HG03095 (cell line): ENCODE data around the gene MGAT4C.

Experiments used
- ATAC-seq: cut with Tn5 transposase; IDR thresholded peaks from one replicate; pipeline ENCODE4 v1.9.1; 2021; ENCODE audit warnings: moderate library complexity; ENCODE audit not compliant: unreplicated experiment

Gene MGAT4C

GRCh38 chr12:86230516-86231146 lies 25.6 kb downstream of the MGAT4C start:
- ATAC-seq = no peak

GRCh38 chr12:86229772-86230171 lies 26.4 kb downstream of the MGAT4C start:
- ATAC-seq = no peak

- no peak for ATAC-seq
Observed at GRCh38 chr12:86228656-86229055, 27.5 kb downstream of the MGAT4C start.

- ATAC-seq = no peak
Observed at GRCh38 chr12:86226481-86226880, 29.7 kb downstream of the MGAT4C start.

GRCh38 chr12:86216591-86216990 lies 39.6 kb downstream of the MGAT4C start:
- ATAC-seq = no peak

- ATAC-seq = no peak
Observed at GRCh38 chr12:86213012-86213411, 43.2 kb downstream of the MGAT4C start.

GRCh38 chr12:86198696-86199444 lies 57.3 kb downstream of the MGAT4C start:
- ATAC-seq = no peak

DNA sequence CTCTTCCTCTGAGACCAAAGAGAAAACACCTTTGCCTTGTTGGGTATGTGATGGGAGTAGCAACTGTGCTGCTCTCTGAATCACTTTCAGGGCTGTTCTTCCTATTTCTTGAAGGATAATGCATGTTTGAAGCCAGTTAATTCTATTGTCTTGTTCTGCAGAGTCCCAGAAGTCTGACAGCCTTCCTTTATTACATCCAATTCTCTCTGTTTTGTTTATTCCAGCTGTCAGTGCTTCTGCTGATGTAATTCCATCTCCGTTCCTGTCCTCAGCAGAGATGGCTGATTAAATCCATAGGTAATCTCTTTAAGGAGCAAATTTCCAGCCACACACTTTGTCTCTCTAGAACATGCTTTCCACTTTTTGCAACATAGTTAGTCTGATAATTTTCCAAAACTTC lies 59.7 kb downstream of the MGAT4C start:
- no peak for ATAC-seq

- ATAC-seq = no peak
Observed at GRCh38 chr12:86194721-86195120, 61.5 kb downstream of the MGAT4C start.

- no peak for ATAC-seq
Observed at GRCh38 chr12:86193931-86194330, 62.3 kb downstream of the MGAT4C start.

DNA sequence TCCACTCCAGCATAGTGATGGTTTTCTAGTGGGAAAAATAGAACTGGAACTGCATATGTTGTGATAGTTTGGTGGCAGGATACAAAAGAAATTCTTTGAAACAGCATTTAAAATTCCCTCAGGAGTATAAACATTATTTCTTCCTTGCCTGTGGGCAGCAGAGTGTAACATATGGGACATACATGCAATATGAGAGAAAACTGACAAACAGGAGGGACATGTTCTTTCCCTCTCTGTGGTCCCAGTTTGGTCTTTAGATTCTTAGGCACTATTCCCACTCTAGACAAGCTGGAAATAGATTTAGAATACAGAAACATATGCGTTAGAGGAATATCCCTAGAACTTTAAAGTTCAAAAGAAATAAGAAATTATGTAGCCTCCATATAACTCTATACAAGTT lies 68.0 kb downstream of the MGAT4C start:
- ATAC-seq = no peak

- no peak for ATAC-seq
Observed at GRCh38 chr12:86186449-86186848, 69.7 kb downstream of the MGAT4C start.

GRCh38 chr12:86179855-86180254 lies 76.3 kb downstream of the MGAT4C start:
- no peak for ATAC-seq

DNA sequence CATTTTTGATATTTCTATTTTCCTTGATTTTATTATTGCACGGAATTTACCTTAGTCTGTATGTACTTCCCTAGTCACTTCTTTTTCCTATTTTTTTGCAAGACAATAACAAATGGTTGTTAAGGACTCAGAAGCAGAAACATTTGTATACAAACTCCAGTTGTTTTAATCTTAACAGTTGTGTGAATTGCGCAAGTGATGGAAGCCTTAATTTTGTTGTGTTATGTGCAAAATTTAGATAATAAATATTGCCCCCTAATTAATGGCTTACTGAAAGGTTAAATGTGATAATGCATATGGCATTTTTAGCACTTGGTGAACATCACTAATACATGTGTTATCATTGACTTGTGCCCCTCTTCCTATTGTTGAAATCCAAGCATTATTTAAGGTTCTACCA lies 82.0 kb downstream of the MGAT4C start:
- ATAC-seq = no peak

GRCh38 chr12:86172913-86173443 lies 83.2 kb downstream of the MGAT4C start:
- no peak for ATAC-seq

DNA sequence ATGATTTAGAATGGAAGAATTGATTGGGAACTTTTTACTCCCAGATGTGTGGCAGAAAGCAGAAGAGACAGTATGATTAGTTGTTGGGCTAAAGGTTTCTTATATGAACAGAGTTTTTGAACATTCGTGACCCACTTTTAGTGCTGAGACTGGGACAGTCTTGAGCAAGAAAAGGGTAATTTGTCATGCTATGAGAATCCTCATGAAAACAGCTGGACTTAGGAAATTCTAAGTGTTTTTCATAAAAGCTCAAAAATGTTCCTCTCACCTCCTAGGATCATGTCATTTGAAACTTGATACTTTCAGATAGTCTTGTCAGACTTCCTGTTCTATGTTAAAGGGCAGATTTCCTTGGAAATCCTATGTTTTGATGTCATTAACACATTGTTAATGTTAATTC lies 86.1 kb downstream of the MGAT4C start:
- no peak for ATAC-seq

GRCh38 chr12:86158956-86159355 lies 97.2 kb downstream of the MGAT4C start:
- no peak for ATAC-seq

DNA sequence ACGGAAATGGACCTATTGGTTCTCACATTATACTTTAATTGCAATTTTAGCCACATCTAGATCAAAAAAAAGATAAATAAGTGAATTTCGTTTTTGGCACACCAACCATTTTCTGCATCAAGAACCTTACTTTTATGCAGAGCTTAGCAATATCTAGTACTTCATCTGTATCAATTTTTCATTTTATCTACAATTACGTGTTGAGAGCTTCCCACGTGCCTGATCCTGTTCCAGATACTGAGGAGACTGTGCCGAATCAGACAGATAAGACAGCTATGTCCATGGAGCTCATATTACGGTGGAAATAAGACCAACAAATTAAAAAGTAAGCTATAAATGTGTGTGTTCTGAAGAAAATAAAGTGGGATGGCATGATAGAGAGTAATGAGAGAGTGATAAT lies 101.6 kb downstream of the MGAT4C start:
- no peak for ATAC-seq

GRCh38 chr12:86148612-86149011 lies 107.6 kb downstream of the MGAT4C start:
- no peak for ATAC-seq

GRCh38 chr12:86148071-86148470 lies 108.1 kb downstream of the MGAT4C start:
- ATAC-seq = no peak

DNA sequence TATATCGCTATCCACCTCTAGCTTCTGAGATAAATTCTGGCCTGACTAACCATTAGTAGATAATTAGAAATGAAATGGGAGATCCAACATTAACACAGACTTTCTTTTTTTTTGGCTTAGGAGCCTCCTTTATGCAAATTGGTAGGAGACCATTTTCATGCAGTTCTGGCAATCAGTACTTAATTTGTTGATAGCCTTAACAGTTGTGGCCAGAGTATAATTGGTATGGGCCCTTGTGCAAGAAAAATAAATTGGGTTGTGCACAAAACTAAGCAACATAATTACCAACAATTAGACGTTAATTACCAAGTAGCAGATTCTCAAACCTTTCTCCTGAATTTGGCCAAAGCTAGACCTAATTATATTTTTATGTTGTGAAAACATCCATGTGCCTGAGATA lies 111.0 kb downstream of the MGAT4C start:
- ATAC-seq = no peak

- ATAC-seq = no peak
Observed at GRCh38 chr12:86143162-86143561, 113.0 kb downstream of the MGAT4C start.
